22Rv1 (cell line): ENCODE data around the gene LRRC23.

Experiments
- H3K27ac ChIP-seq: fragments of 450-650 bp; 2 replicates; pipeline ENCODE4 v1.5.1; 2017
- CTCF ChIP-seq: fragments of 450-650 bp; IDR thresholded peaks from 2 replicates; pipeline ENCODE4 v1.5.1; 2017; ENCODE audit warnings: mild to moderate bottlenecking
- ZFX ChIP-seq: fragments of 450-650 bp; IDR thresholded peaks from 2 replicates; pipeline ENCODE4 v1.6.1; 2017; ENCODE audit warnings: antibody characterized with exemption, borderline replicate concordance

LRRC23 gene

GRCh38 chr12:6954316-6955107 lies 49.9 kb downstream of the LRRC23 start:
- no peak overlapping the region for H3K27ac ChIP-seq
- TF ChIP-seq ZFX (no peak), CTCF (no peak)

- TF ChIP-seq CTCF (no peak), ZFX (no peak)
- H3K27ac ChIP-seq, result no peak overlapping the region
Measured at GRCh38 chr12:6955108-6956020, 50.7 kb downstream of the LRRC23 start.

- H3K27ac ChIP-seq, result no peak overlapping the region
- TF ChIP-seq CTCF (no peak), ZFX (no peak)
Measured at GRCh38 chr12:6956021-6956727, 51.6 kb downstream of the LRRC23 start.

GRCh38 chr12:6957151-6957701 lies 52.6 kb downstream of the LRRC23 start:
- no peak overlapping the region for H3K27ac ChIP-seq
- TF ChIP-seq CTCF (no peak), ZFX (no peak)

- no peak overlapping the region for H3K27ac ChIP-seq
Measured at GRCh38 chr12:6957741-6958608, 53.4 kb downstream of the LRRC23 start.

More at GRCh38 chr12:6957741-6958608, 53.4 kb downstream of the LRRC23 start:
- TF ChIP-seq CTCF, result no peak
